Stomach (tissue), 9 donors: ENCODE data around the gene FLYWCH1. TPM values are rescaled to one million over a fixed set of nuclear protein-coding genes. Genes with fewer than 3 reads are reported as not detected.

ENCODE experiments used
- DNase-seq, 2 donors: peaks; one replicate each; pipeline versions ENCODE4 v3.0.0 to v3.0.0-alpha.2; 2013 to 2019
- H3K27ac ChIP-seq, 5 donors: fragments of 200-600 bp in 4 of 5; sonication (generic) in 4 of 5; one replicate each; pipeline ENCODE4 v1.5.1; 2013 to 2019; ENCODE audit warnings: mild to moderate bottlenecking in 1 of 5, moderate library complexity in 1 of 5
- H3K27me3 ChIP-seq, 3 donors: fragments of 200-600 bp; sonication (generic); one replicate each; pipeline ENCODE4 v1.5.1; 2017 to 2019; ENCODE audit warnings: mixed run types in 1 of 3
- H3K36me3 ChIP-seq, 4 donors: fragments of 200-600 bp; sonication (generic); 1 replicate in 3 of 4; 2 replicates in 1 of 4; pipeline ENCODE4 v1.5.1; 2016 to 2019
- H3K4me1 ChIP-seq, 4 donors: fragments of 200-600 bp; sonication (generic); one replicate each; pipeline ENCODE4 v1.5.1; 2016 to 2019
- H3K4me3 ChIP-seq, 4 donors: fragments of 200-600 bp; sonication (generic) in 3 of 4; one replicate each; pipeline ENCODE4 v1.5.1; 2016 to 2019; ENCODE audit warnings: mild to moderate bottlenecking in 1 of 4
- H3K9me3 ChIP-seq, 4 donors: fragments of 200-600 bp; sonication (generic); one replicate each; pipeline ENCODE4 v1.5.1; 2016 to 2019
- EP300 ChIP-seq: sonication (generic); formaldehyde crosslinking; IDR thresholded peaks from one replicate; pipeline ENCODE4 v1.6.1; 2017; ENCODE audit warnings: antibody characterized with exemption
- POLR2A ChIP-seq, 4 donors: fragments of 450-650 bp; IDR thresholded peaks; one replicate each; pipeline ENCODE4 v1.6.1; 2016; ENCODE audit warnings: antibody characterized with exemption in 4 of 4, control low read depth in 2 of 4, mild to moderate bottlenecking in 1 of 4, moderate library complexity in 1 of 4
- POLR2AphosphoS5 ChIP-seq, 3 donors: sonication (generic); formaldehyde crosslinking; IDR thresholded peaks; one replicate each; pipeline ENCODE4 v1.6.1; 2016; ENCODE audit warnings: antibody characterized with exemption in 3 of 3
- WGBS, 5 donors: extraction: QIAGEN DNeasy Blood & Tissue Kit in 3 of 5; methylation state at CpG; one replicate each; pipeline versions ENCODE4 v1.1.5 to v1.1.7; 2013 to 2018; 5-methylcytosine and 5-hydroxymethylcytosine counted together
- intact Hi-C: fragments of 100-400 bp; cut with DNase I; formaldehyde crosslinking; loops from one replicate; pipeline ENCODE4 v1.15.1; 2023; ENCODE audit warnings: low total_unique reads
- polyA plus RNA-seq, 3 donors: library from polyadenylated mRNA; stranded (reverse); fragments of 200-250 nt; gene quantifications; one replicate each; pipeline ENCODE4 v1.2.3, GENCODE V29; 2013
- total RNA-seq, 5 donors: library from RNA; depleted of rRNA; stranded (reverse); fragments of >200 nt; gene quantifications; one replicate each; pipeline versions ENCODE4 v1.1.0 to v1.2.3, GENCODE V29; 2014 to 2016
- TF ChIP-seq, protein P1 (sequence below), 7 experiments: fragments of 450-650 bp in 4 of 7; fragments of 200-600 bp in 3 of 7; sonication (generic) in 3 of 7; IDR thresholded peaks; one replicate each; pipeline ENCODE4 v1.5.1; 2016 to 2019; ENCODE audit warnings: antibody characterized with exemption in 7 of 7, control low read depth in 2 of 7, mild to moderate bottlenecking in 1 of 7
- donor health status: healthy with polysubstance abuse.
- donor health status: Bipolar disorder and iron deficiency.
- donor health status: healthy.

The FLYWCH1 gene
- total and polyA plus RNA-seq, 8 donors, result 8.1 to 121 (median 17.6) TPM

- Histone ChIP-seq H3K27me3 (peaks cover 6 to 39% (median 33%) of the 10 kb centered on the region in 3 donors), H3K36me3 (peaks cover 0 to 31% (median 22%) of the 10 kb centered on the region in 4 donors), H3K27ac (no peak overlapping the region), H3K4me3 (no peak overlapping the region), H3K4me1 (no peaks in the 10 kb centered on the region), H3K9me3 (no peaks in the 10 kb centered on the region)
- no peak for DNase-seq
- TF ChIP-seq POLR2AphosphoS5 (IDR thresholded peaks at IDR 0.05), result no peak
- TF ChIP-seq, protein P1, sequence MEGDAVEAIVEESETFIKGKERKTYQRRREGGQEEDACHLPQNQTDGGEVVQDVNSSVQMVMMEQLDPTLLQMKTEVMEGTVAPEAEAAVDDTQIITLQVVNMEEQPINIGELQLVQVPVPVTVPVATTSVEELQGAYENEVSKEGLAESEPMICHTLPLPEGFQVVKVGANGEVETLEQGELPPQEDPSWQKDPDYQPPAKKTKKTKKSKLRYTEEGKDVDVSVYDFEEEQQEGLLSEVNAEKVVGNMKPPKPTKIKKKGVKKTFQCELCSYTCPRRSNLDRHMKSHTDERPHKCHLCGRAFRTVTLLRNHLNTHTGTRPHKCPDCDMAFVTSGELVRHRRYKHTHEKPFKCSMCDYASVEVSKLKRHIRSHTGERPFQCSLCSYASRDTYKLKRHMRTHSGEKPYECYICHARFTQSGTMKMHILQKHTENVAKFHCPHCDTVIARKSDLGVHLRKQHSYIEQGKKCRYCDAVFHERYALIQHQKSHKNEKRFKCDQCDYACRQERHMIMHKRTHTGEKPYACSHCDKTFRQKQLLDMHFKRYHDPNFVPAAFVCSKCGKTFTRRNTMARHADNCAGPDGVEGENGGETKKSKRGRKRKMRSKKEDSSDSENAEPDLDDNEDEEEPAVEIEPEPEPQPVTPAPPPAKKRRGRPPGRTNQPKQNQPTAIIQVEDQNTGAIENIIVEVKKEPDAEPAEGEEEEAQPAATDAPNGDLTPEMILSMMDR (IDR thresholded peaks at IDR 0.05), result no peak
- no peak for TF ChIP-seq POLR2A (IDR thresholded peaks at IDR 0.05)
- TF ChIP-seq EP300, result no peak
- intact Hi-C loops, result no loop called here
- WGBS, 5 donors, result 41 to 59% (median 55%) methylated on average over 10 to 11 of the region's 11 CpGs
These were observed 40.9 kb downstream of the FLYWCH1 start for GRCh38 chr16:2952679-2953078.

DNA sequence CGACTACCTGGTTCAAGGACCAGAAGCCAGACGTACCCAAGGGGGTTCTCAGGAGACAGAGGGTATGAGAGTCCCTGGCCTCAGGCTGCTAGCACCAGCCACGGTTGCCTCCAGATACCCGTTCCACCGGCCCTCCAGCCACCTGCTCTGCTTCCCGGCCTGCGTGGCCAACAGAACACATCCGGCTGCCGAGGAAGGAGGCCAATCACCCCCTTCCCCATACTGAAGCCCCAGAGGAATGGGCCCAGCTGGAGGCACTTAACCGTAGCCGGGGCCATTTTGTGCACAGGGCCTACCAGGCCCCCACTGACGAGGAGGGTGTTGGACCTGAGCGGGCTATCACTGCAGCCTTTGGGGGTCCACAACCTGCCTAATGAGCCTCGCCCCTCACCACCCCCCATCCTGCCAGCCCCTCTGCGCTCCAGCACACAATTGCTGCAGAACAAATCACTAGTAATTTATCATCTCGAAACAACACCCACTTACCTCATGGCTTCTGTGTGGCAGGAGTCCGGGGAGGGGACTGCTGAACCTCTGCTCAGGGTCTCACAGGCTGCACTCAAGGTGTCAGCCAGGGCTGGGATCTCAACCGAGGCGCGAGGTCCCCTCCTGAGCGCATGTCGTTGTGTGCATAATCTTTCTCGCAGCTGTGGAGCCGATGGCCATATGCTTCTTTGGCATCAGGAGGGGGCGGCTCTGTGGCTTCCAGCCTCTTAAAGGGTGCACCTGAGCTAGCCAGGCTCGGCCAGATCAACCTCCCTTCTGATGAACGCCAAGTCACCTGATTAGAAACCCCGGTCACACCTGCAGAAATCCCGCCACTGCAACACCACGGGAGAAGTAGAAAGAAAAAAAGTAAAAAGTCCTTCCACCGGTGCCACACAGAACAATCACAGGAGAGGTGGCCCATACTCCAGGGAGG is 42.2 kb downstream of the FLYWCH1 start:
- Histone ChIP-seq H3K4me1 (peaks cover 0 to 2% (median 0%) of the 10 kb centered on the region in 4 donors), H3K9me3 (no peaks in the 10 kb centered on the region), H3K36me3 (peaks cover 0 to 18% (median 14%) of the 10 kb centered on the region in 4 donors), H3K4me3 (no peak overlapping the region), H3K27me3 (peaks cover 6 to 50% (median 33%) of the 10 kb centered on the region in 3 donors), H3K27ac (no peak overlapping the region)
- no peak for DNase-seq
- 45 to 55% (median 53%) methylated on average over 25 to 31 of the region's 31 CpGs for WGBS, 5 donors
- intact Hi-C loops, result no loop called here
- TF ChIP-seq EP300 (no peak), POLR2A (IDR thresholded peaks at IDR 0.05) (no peak)
- TF ChIP-seq, protein P1 (IDR thresholded peaks at IDR 0.05), result no peak

GRCh38 chr16:2954656-2955381 is 43.1 kb downstream of the FLYWCH1 start:
- H3K27ac ChIP-seq, result no peak overlapping the region
- H3K36me3 ChIP-seq, result peaks cover 0 to 10% (median 6%) of the 10 kb centered on the region in 4 donors
- TF ChIP-seq POLR2A (IDR thresholded peaks at IDR 0.05) (no peak), EP300 (no peak), POLR2AphosphoS5 (IDR thresholded peaks at IDR 0.05) (no peak)
- TF ChIP-seq, protein P1 (IDR thresholded peaks at IDR 0.05), result no peak
- H3K9me3 ChIP-seq, result no peaks in the 10 kb centered on the region
- no peak overlapping the region for H3K4me3 ChIP-seq
- H3K27me3 ChIP-seq, result peaks cover 6 to 59% (median 33%) of the 10 kb centered on the region in 3 donors
- DNase-seq, result no peak
- WGBS, 5 donors, result 24 to 62% (median 48%) methylated on average over 11 to 26 of the region's 26 CpGs
- intact Hi-C loops, result no loop called here
- peaks cover 0 to 8% (median 0%) of the 10 kb centered on the region in 4 donors for H3K4me1 ChIP-seq

GRCh38 chr16:2955438-2955778 is 43.7 kb downstream of the FLYWCH1 start:
- 48 to 69% (median 55%) methylated on average over 6 to 10 of the region's 10 CpGs for WGBS, 5 donors
- intact Hi-C loops, result no loop called here
- Histone ChIP-seq H3K9me3 (no peaks in the 10 kb centered on the region), H3K27me3 (peaks cover 6 to 65% (median 33%) of the 10 kb centered on the region in 3 donors), H3K4me1 (peaks cover 0 to 8% (median 0%) of the 10 kb centered on the region in 4 donors), H3K27ac (no peak overlapping the region), H3K4me3 (no peak overlapping the region), H3K36me3 (peaks cover 0 to 4% (median under 1%) of the 10 kb centered on the region in 4 donors)
- no peak for TF ChIP-seq POLR2AphosphoS5 (IDR thresholded peaks at IDR 0.05)
- TF ChIP-seq POLR2A (IDR thresholded peaks at IDR 0.05), result no peak
- TF ChIP-seq EP300, result no peak
- TF ChIP-seq, protein P1 (IDR thresholded peaks at IDR 0.05), result no peak
- DNase-seq, result no peak
